ENCODE data around the gene S1PR1. TPM values are rescaled to one million over a fixed set of nuclear protein-coding genes. Genes with fewer than 3 reads are reported as not detected.

S1PR1 gene
- total and polyA plus RNA-seq, 4 donors, result 35.2 to 130 (median 116) TPM

- H3K27me3 ChIP-seq (ENCODE audit: control insufficient read depth in 3 of 3, insufficient read depth in 3 of 3, low read length in 2 of 3), result no peaks in the 10 kb centered on the region
- no peak overlapping the region for H3K27ac ChIP-seq (ENCODE audit: low read depth in 1 of 2, low read length in 1 of 2)
- no peaks in the 10 kb centered on the region for H3K36me3 ChIP-seq (ENCODE audit: control insufficient read depth in 4 of 4, insufficient read depth in 4 of 4, low read length in 4 of 4)
- no peak for ATAC-seq (ENCODE audit: insufficient read depth, low FRiP score)
- H3K4me1 ChIP-seq (ENCODE audit: control insufficient read depth in 5 of 5, insufficient read depth in 5 of 5, low read length in 5 of 5), result peaks cover 0 to 6% (median 0%) of the 10 kb centered on the region in 5 donors
- no peak overlapping the region for H3K9ac ChIP-seq (ENCODE audit: insufficient read depth in 1 of 2, low read length in 2 of 2)
- no peak for DNase-seq
- 94 to 98% methylated on average over 2 of the region's 2 CpGs for WGBS, 2 donors
- H3K9me3 ChIP-seq (ENCODE audit: control insufficient read depth in 4 of 4, insufficient read depth in 3 of 4, low read length in 3 of 4), result no peaks in the 10 kb centered on the region
- TF ChIP-seq CTCF (IDR thresholded peaks at IDR 0.05; ENCODE audit: control extremely low read depth, extremely low read depth), result no peak
- H3K4me3 ChIP-seq, result no peak overlapping the region
These were observed 40.2 kb upstream of the S1PR1 start for GRCh38 chr1:101196668-101197067.

- DNase-seq (no peak), ATAC-seq (ENCODE audit: insufficient read depth, low FRiP score) (no peak)
- Histone ChIP-seq H3K4me1 (ENCODE audit: control insufficient read depth in 5 of 5, insufficient read depth in 5 of 5, low read length in 5 of 5) (peaks cover 0 to 9% (median 0%) of the 10 kb centered on the region in 5 donors), H3K27ac (ENCODE audit: low read depth in 1 of 2, low read length in 1 of 2) (no peak overlapping the region), H3K9me3 (ENCODE audit: control insufficient read depth in 4 of 4, insufficient read depth in 3 of 4, low read length in 3 of 4) (no peaks in the 10 kb centered on the region), H3K27me3 (ENCODE audit: control insufficient read depth in 3 of 3, insufficient read depth in 3 of 3, low read length in 2 of 3) (no peaks in the 10 kb centered on the region), H3K9ac (ENCODE audit: insufficient read depth in 1 of 2, low read length in 2 of 2) (no peak overlapping the region), H3K36me3 (ENCODE audit: control insufficient read depth in 4 of 4, insufficient read depth in 4 of 4, low read length in 4 of 4) (no peaks in the 10 kb centered on the region), H3K4me3 (no peak overlapping the region)
- WGBS, 2 donors, result 81 to 82% methylated on average over 8 of the region's 8 CpGs
- TF ChIP-seq CTCF (IDR thresholded peaks at IDR 0.05; ENCODE audit: control extremely low read depth, extremely low read depth), result no peak
These were observed 37.8 kb upstream of the S1PR1 start for GRCh38 chr1:101198842-101199636.

GRCh38 chr1:101199637-101199982 is 37.2 kb upstream of the S1PR1 start:
- peaks cover 0 to 11% (median 0%) of the 10 kb centered on the region in 5 donors for H3K4me1 ChIP-seq (ENCODE audit: control insufficient read depth in 5 of 5, insufficient read depth in 5 of 5, low read length in 5 of 5)
- ATAC-seq (ENCODE audit: insufficient read depth, low FRiP score), result no peak
- H3K36me3 ChIP-seq (ENCODE audit: control insufficient read depth in 4 of 4, insufficient read depth in 4 of 4, low read length in 4 of 4), result no peaks in the 10 kb centered on the region
- no peak for DNase-seq
- no peak overlapping the region for H3K9ac ChIP-seq (ENCODE audit: insufficient read depth in 1 of 2, low read length in 2 of 2)
- TF ChIP-seq CTCF (IDR thresholded peaks at IDR 0.05; ENCODE audit: control extremely low read depth, extremely low read depth), result no peak
- no peak overlapping the region for H3K27ac ChIP-seq (ENCODE audit: low read depth in 1 of 2, low read length in 1 of 2)
- no peak overlapping the region for H3K4me3 ChIP-seq
- 93 to 95% methylated on average over 1 of the region's 1 CpG for WGBS, 2 donors
- no peaks in the 10 kb centered on the region for H3K9me3 ChIP-seq (ENCODE audit: control insufficient read depth in 4 of 4, insufficient read depth in 3 of 4, low read length in 3 of 4)
- H3K27me3 ChIP-seq (ENCODE audit: control insufficient read depth in 3 of 3, insufficient read depth in 3 of 3, low read length in 2 of 3), result no peaks in the 10 kb centered on the region
